Dendritic cell treated with granulocyte-macrophage colony-stimulating factor and Interleukin-4, amounts not matched to agents 40 ng/mL and 50 ng/mL, for 4 days (primary cell): Measurements from ENCODE around the gene MUC4.
"Not testable (repeated sequence)": the region's sequence is repeated elsewhere in the genome, so short reads cannot be mapped to it uniquely, and the experiment has no call there.

Experiments
- H3K27ac Mint-ChIP-seq: one replicate; pipeline ENCODE4 v1.8.0; 2022; ENCODE audit warnings: mild to moderate bottlenecking, mixed read lengths
- H3K27me3 Mint-ChIP-seq: one replicate; pipeline ENCODE4 v1.8.0; 2022; ENCODE audit warnings: mild to moderate bottlenecking, mixed read lengths
- H3K36me3 Mint-ChIP-seq: one replicate; pipeline ENCODE4 v1.8.0; 2022; ENCODE audit warnings: low read depth, mixed read lengths
- H3K4me1 Mint-ChIP-seq: one replicate; pipeline ENCODE4 v1.8.0; 2022; ENCODE audit warnings: low read depth, mixed read lengths
- H3K4me3 Mint-ChIP-seq: one replicate; pipeline ENCODE4 v1.8.0; 2022; ENCODE audit warnings: mild to moderate bottlenecking, moderate library complexity, mixed read lengths
- H3K9me3 Mint-ChIP-seq: one replicate; pipeline ENCODE4 v1.8.0; 2022; ENCODE audit warnings: mixed read lengths
- intact Hi-C: fragments of 100-400 bp; cut with micrococcal nuclease; formaldehyde crosslinking; loops from one replicate; pipeline ENCODE4 v1.15.0; 2022

MUC4 gene

DNA sequence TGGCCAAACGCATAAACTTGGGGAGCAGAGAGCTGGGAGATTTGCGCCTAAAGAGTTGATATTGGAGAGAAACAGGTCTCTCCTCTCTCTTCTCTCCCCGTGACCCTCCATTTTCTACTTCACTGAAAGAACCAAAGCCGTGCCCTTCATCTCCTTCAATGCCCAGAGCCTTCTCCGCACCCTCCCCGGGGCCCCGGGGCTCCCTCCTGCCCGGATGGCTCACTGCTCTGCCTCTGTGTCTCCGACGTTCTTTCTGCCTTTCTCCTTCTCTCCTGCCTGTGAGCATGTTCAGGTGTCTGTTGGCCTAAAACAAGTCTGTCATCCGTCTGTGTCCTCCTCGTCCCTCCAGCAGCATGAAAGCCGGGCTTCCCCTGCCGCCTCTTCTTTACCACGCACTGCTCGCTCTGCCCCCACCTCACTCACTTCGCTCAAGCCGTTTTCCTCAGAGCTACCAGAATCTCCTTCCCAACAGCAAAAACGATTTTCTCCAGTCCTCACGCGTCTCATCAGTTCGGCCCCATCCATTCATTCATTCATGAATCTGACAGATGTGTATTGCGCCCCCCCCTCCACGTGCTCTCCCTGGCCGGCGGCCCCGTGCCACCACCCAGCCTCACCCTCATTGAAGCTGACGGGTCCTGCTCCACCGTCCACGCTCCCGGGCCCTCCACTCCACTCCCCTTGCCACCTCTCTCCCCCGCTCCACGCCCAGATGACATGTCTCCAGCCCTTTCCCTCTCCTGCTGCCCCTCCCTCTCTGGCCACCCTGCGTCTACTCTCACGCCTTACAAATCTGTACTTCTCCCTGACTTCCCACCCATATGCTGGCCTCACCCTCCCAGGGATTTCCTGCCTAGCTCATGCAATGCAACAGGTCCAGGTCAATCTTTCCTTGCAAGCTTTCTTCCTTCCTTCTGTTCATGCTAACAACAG, 10.2 kb downstream of the MUC4 start:
- H3K27ac Mint-ChIP-seq, result no peak overlapping the region
- H3K4me3 Mint-ChIP-seq, result no peak overlapping the region
- no peaks in the 10 kb centered on the region for H3K36me3 Mint-ChIP-seq
- H3K4me1 Mint-ChIP-seq, result peaks cover 20% of the 10 kb centered on the region
- intact Hi-C loops, result no loop called here
- no peaks in the 10 kb centered on the region for H3K9me3 Mint-ChIP-seq
- H3K27me3 Mint-ChIP-seq, result peaks cover 53% of the 10 kb centered on the region

DNA sequence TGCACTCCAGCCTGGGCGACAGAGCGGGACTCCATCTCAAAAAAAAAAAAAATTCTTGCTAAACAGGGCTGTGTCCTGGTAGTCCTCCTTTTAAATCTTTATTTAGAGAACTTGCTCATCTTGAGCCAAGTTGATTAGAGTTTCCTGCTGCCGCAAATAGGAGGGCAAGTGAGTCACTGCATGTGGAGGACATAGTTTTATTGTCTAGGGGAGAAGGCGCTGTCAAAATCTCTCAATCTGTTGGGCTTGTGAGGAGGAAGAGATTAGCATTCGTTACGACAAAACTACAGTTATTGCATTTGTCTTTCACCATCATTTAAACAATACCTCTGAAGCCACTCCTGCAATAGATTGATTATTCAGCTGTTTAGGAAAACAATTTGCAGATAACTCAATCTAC, 11.5 kb downstream of the MUC4 start:
- no peaks in the 10 kb centered on the region for H3K9me3 Mint-ChIP-seq
- H3K4me1 Mint-ChIP-seq, result peaks cover 20% of the 10 kb centered on the region
- intact Hi-C loops, result no loop called here
- H3K27me3 Mint-ChIP-seq, result peaks cover 48% of the 10 kb centered on the region
- H3K36me3 Mint-ChIP-seq, result no peaks in the 10 kb centered on the region
- no peak overlapping the region for H3K27ac Mint-ChIP-seq
- H3K4me3 Mint-ChIP-seq, result no peak overlapping the region

DNA sequence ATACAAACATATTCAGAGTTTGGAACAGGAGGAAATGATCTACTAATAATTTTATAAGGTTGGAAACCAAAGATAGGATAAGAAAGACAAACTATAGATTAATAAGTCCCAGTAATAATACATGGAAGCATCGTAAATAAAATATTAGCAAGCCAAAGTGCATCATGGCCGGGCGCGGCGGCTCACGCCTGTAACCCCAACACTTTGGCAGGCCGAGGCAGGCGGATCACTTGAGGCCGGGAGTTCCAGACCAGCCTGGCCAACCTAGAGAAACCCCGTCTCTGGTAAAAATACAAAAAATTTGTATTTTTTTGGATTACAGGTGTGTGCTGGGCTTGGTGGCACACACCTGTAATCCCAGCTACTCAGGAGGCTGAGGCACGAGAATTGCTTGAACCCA, 14.9 kb downstream of the MUC4 start:
- intact Hi-C loops, result no loop called here

DNA sequence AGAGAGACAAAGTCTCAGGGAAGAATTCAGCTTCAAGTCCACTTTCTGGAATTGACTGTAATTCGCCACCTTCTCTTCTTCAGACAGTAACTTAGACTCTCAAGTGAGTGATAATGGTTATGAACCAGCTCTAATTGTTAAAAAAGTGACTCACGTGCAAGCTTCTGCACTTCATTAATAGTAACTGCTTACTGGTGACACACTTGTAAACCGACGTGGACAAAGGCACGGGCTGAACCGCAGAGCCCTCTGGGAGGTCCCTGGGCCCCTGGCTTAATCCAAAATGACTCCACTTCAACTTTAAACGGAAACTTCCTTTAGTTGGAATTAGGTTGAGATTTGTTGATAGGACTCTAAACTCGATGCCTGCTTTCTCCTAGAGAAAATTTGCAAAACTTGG, 17.0 kb downstream of the MUC4 start:
- Mint-ChIP-seq H3K27ac (no peak overlapping the region), H3K4me3 (no peak overlapping the region), H3K27me3 (peaks cover 37% of the 10 kb centered on the region), H3K36me3 (no peaks in the 10 kb centered on the region), H3K9me3 (peaks cover 8% of the 10 kb centered on the region), H3K4me1 (peaks cover 10% of the 10 kb centered on the region)
- intact Hi-C loops, result no loop called here

More for the DNA sequence above, 14.9 kb downstream of the MUC4 start:
- H3K27ac Mint-ChIP-seq, result no peak overlapping the region
- no peaks in the 10 kb centered on the region for H3K36me3 Mint-ChIP-seq
- H3K4me1 Mint-ChIP-seq, result no peaks in the 10 kb centered on the region
- no peak overlapping the region for H3K4me3 Mint-ChIP-seq
- H3K9me3 Mint-ChIP-seq, result no peaks in the 10 kb centered on the region
- peaks cover 28% of the 10 kb centered on the region for H3K27me3 Mint-ChIP-seq

DNA sequence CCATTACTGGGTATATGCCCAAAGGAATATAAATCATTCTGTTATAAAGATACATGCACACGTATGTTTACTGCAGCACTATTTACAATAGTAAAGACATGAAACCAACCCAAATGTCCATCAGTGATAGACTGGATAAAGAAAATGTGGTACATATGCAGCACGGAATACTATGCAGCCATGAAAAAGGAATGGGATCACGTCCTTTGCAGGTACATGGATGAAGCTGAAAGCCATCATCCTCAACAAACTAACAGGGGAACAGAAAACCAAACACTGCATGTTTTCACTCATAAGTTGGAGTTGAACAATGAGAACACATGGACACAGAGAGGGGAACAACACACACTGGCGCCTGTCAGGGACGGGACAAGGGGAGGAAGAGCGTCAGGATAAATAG, 19.1 kb downstream of the MUC4 start:
- intact Hi-C loops, H3K4me3 Mint-ChIP-seq, H3K9me3 Mint-ChIP-seq, H3K27ac Mint-ChIP-seq, H3K36me3 Mint-ChIP-seq, H3K4me1 Mint-ChIP-seq: not testable (repeated sequence)
- peaks cover 51% of the 10 kb centered on the region for H3K27me3 Mint-ChIP-seq

DNA sequence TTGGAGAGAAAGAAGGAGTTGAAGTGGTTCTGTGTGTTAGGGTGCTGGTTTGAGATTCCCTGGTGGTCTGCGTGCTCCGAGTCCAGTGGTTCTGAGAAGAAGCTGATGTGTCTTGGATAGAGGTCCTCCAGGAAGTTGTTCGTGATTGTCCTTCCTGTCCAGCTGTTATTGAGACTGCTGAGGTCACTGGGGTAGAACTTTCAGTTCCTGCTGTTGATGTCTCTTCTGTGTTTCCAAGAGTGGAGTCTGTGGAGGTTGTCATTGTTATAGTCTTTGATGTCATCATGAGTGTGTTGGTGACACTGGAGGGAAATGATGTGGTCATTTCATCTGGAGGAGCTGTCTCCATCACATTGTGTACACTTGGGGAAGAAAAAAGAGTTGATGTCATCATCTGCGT, 20.8 kb downstream of the MUC4 start:
- H3K36me3 Mint-ChIP-seq, result no peaks in the 10 kb centered on the region
- peaks cover 15% of the 10 kb centered on the region for H3K4me1 Mint-ChIP-seq
- intact Hi-C loops, result no loop called here
- H3K9me3 Mint-ChIP-seq, result peaks cover 8% of the 10 kb centered on the region
- H3K27ac Mint-ChIP-seq, result no peak overlapping the region
- H3K27me3 Mint-ChIP-seq, result peaks cover 58% of the 10 kb centered on the region
- H3K4me3 Mint-ChIP-seq, result no peak overlapping the region

DNA sequence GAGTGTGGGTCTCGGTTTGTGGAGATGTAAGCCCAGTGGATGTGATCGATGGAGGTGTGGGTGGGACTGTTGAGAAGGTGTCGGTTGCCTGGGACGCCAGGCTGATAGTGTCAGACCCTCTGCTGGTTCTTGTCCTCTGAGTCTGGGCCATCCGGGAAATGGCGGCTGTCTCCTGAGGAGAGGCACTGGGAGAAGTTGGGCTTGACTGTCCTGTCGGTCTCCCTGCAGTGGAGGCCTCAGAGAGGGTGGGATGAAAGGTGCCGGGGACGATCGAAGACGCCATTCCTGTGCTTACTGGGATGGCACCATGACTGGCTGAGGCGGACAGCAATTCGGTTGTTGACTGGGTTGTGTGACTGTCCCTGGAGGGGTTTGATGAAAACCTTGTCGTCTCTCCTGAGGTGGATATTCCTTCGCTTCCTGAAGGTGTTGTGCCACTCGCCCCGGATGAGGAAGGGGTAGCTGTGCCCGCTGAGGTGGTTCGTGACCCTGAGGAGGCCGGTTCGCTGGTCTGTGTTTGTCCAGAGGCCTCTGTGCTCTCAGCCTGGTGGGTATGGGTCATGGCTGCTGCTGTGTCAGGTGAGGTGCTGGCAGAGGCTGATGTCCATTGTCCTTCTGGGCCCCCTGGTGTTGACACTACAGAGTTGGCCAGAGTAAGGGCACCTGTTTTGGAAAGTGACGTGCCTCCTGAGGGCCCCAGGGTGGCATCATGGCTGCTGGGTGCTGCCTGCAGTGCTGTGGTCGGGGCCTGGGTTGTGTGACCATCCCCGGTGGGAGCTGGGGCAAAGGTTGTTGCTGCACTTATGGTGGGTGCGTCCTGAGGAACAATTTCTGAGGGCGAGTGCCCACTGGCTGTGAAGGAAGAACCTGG, 22.8 kb downstream of the MUC4 start:
- Mint-ChIP-seq H3K9me3 (peaks cover 11% of the 10 kb centered on the region), H3K27me3 (peaks cover 55% of the 10 kb centered on the region), H3K4me3 (no peak overlapping the region), H3K27ac (no peak overlapping the region), H3K36me3 (no peaks in the 10 kb centered on the region), H3K4me1 (peaks cover 15% of the 10 kb centered on the region)
- intact Hi-C loops, result no loop called here

DNA sequence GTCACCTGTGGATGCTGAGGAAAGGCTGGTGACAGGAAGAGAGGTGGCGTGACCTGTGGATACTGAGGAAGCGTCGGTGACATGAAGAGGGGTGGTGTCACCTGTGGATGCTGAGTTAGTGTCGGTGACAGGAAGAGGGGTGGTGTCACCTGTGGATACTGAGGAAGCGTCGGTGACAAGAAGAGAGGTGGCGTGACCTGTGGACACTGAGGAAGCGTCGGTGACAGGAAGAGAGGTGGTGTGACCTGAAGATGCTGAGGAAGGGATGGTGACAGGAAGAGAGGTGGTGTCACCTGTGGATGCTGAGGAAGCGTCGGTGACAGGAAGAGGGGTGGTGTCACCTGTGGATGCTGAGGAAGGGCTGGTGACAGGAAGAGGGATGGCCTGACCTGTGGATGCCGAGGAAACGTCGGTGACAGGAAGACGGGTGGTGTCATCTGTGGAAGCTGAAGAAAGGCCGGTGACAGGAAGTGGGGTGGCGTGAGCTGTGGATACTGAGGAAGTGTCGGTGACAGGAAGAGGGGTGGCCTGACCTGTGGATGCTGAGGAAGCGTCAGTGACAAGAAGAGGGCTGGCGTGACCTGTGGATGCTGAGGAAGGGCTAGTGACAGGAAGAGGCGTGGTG, 25.8 kb downstream of the MUC4 start:
- H3K36me3 Mint-ChIP-seq, H3K4me1 Mint-ChIP-seq, intact Hi-C loops, H3K4me3 Mint-ChIP-seq, H3K27ac Mint-ChIP-seq: not testable (repeated sequence)
- peaks cover 40% of the 10 kb centered on the region for H3K27me3 Mint-ChIP-seq
- H3K9me3 Mint-ChIP-seq, result peaks cover 31% of the 10 kb centered on the region

DNA sequence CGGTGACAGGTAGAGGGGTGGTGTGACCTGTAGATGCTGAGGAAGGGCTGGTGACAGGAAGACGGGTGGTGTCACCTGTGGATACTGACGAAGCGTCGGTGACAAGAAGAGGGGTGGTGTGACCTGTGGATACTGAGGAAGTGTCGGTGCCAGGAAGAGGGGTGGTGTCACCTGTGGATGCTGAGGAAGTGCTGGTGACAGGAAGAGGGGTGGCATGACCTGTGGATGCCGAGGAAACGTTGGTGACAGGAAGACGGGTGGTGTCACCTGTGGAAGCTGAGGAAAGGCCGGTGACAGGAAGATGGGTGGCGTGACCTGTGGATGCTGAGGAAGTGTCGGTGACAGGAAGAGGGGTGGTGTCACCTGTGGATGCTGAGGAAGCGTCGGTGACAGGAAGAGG, 27.7 kb downstream of the MUC4 start:
- H3K4me1 Mint-ChIP-seq, H3K36me3 Mint-ChIP-seq, intact Hi-C loops, H3K4me3 Mint-ChIP-seq, H3K27ac Mint-ChIP-seq: not testable (repeated sequence)
- Mint-ChIP-seq H3K9me3 (peaks cover 47% of the 10 kb centered on the region), H3K27me3 (peaks cover 22% of the 10 kb centered on the region)

DNA sequence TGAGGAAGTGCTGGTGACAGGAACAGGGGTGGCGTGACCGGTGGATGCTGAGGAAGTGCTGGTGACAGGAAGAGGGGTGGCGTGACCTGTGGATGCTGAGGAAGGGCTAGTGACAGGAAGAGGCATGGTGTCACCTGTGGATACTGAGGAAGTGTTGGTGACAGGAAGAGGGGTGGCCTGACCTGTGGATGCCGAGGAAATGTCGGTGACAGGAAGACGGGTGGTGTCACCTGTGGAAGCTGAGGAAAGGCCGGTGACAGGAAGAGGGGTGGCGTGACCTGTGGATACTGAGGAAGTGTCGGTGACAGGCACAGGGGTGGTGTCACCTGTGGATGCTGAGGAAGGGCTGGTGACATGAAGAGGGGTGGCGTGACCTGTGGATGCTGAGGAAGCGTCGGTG, 30.5 kb downstream of the MUC4 start:
- intact Hi-C loops, H3K4me1 Mint-ChIP-seq, H3K4me3 Mint-ChIP-seq, H3K27me3 Mint-ChIP-seq, H3K36me3 Mint-ChIP-seq, H3K27ac Mint-ChIP-seq: not testable (repeated sequence)
- H3K9me3 Mint-ChIP-seq, result peaks cover 48% of the 10 kb centered on the region

DNA sequence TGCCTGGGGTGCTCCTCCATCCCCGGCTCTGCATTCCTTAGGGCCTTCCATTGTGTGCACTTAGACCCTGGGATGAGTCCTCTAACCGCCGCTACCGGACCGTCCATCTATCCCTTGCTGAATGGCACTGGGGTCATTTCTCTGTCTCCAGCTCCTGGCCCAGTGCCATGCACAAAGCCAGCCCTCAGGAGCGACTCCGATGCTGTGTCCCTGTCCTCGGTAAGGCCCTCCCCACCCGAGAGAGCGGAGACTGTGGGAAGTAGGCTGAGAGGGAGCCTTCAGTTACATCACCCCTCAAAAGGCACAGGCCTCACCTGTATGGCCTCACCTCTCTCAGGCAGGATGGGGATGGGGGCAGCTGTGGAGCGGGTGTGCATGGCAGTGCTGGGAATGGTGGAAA, 33.8 kb downstream of the MUC4 start:
- Mint-ChIP-seq H3K4me1 (no peaks in the 10 kb centered on the region), H3K9me3 (peaks cover 41% of the 10 kb centered on the region), H3K27ac (no peak overlapping the region), H3K27me3 (peaks cover 2% of the 10 kb centered on the region), H3K36me3 (no peaks in the 10 kb centered on the region), H3K4me3 (no peak overlapping the region)
- intact Hi-C loops, result no loop called here

DNA sequence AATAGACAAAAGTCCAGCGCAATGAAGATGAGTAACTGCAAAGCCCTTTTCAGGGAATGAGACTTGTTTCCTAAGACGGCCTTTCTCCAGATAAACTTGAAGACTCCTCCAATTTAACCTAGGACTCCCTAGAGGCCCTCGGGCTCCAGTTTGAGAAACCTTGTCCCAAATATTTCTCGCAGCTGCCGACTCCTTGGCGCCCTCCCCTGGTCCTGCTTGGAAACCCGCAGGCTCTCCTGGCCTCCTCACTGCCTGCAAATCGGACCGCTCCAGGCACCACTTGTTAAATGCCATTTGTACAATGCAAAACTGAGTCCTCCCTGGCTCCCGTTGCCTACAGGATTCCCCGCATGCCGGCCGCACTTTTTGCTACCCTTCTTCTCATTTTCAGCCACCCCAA, 36.8 kb downstream of the MUC4 start:
- H3K27me3 Mint-ChIP-seq, result peaks cover 2% of the 10 kb centered on the region
- H3K4me1 Mint-ChIP-seq, result no peaks in the 10 kb centered on the region
- no peak overlapping the region for H3K4me3 Mint-ChIP-seq
- intact Hi-C loops, result no loop called here
- H3K9me3 Mint-ChIP-seq, result peaks cover 10% of the 10 kb centered on the region
- H3K36me3 Mint-ChIP-seq, result no peaks in the 10 kb centered on the region
- no peak overlapping the region for H3K27ac Mint-ChIP-seq

DNA sequence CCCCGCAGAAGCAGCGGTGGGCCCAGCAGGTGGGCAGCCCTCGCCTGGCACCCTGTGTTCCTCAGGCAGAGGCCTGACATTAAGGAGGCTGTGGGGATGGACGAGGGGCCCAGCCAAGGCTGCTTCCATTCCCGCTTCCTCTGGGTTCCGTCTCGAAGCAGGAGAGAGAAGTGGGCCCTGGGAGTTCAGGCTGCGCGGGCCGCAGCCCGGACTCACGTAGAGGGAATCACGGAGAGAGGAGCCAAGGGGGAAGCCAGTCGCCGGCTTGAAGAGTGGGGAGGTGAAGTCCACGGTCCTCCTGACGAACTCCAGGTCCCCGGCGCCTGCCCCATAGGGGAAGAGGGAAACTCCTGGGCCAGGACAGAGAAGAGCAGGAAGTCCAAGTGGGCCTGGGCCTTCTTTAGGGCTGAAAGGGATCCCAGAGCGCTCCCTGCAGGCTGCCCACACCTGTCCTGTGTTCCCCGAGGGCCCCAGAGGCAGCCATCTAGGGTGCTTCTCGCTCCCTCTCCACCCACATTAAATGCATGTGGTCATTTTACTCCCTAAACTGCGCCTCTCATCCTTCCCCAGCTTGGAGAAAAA, 37.7 kb downstream of the MUC4 start:
- Mint-ChIP-seq H3K9me3 (peaks cover 1% of the 10 kb centered on the region), H3K4me1 (no peaks in the 10 kb centered on the region), H3K4me3 (no peak overlapping the region), H3K27ac (no peak overlapping the region), H3K36me3 (no peaks in the 10 kb centered on the region), H3K27me3 (peaks cover 2% of the 10 kb centered on the region)
- intact Hi-C loops, result no loop called here
